ENCODE results near the gene GPATCH8. TPM values are rescaled to one million over a fixed set of nuclear protein-coding genes. Genes with fewer than 3 reads are reported as not detected.
A peak's percentile ranks its signal among the peaks of the same experiment; 100 is the strongest.

The GPATCH8 gene
- 49.1 and 51.5 TPM in 2 replicates for total RNA-seq (2021)
- long read RNA-seq, full-length matches to known transcripts: 115 of 162 reads
- long read RNA-seq, partial matches to known transcripts: 5 of 162 reads
- long read RNA-seq, other reads (novel, unspliced or antisense): 42 of 162 reads

DNA sequence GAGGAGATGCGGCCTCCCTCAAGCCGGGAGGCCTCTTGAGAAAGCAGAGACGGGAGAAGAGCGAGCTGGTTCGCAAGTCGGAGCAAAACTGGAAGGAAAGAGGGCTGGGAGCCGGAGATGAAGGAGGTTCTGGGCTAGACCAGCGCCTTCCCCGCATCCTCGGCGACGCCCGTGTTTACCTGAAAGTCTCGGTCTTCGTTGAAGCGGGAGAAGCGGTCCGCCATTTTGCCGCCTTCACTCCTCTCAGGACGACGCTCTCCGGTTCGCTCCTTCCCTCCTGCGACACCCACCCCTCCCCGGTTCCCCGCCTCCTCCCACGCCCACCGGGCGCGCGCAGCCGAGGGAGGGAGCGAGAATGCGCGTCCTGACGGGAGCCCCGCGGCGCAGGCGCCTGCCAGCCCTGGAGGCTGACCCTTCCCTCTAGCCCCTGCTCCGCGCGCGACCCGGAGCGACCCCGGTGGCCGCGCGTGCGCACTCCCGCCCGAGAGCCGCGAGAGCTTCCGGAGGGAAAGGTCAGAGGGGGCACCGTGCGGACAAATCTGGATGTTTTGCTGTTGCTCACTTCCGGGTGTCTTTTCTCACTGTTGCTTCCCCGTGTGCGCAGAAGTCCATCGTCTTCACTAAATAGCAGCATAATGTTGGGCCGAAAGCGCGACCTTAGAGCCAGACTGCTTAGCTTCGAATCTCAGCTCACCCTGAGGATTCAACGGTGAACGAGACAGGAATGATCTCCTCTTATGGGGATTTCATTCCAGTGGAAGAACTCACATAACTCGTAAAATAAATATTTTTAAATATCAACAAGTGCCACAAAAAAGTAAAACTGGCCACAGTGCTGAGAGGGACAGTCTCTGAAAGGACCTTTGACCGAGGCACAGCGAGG lies at the start of gene GPATCH8:
Gene GPATCH8 (minus strand): TSS at position 260 of the 883 bp plus-strand sequence. CDS start 36 bp downstream, at position 224.
- no CpG with 5 or more reads among the region's 71 CpGs for WGBS (ENCODE audit: extremely low coverage, insufficient read length, low lambda C conversion rate)
- Histone ChIP-seq H3K9me3 (ENCODE audit: control insufficient read depth, low read depth, low read length) (no peaks in the 10 kb centered on the region), H4K5ac (ENCODE audit: insufficient read length, low read depth, low read length) (peak within 1 kb of the TSS; percentile 82), H3K4me1 (ENCODE audit: insufficient read depth, low read length) (no peaks in the 10 kb centered on the region), H3K79me1 (ENCODE audit: insufficient read depth, low read depth, low read length, poor library complexity, severe bottlenecking) (no peaks in the 10 kb centered on the region), H3K27me3 (ENCODE audit: insufficient read depth, low read length) (no peaks in the 10 kb centered on the region), H3K18ac (ENCODE audit: insufficient read length, low read depth, low read length) (peak within 1 kb of the TSS; percentile 96), H3K27ac (ENCODE audit: insufficient read length, low read depth, low read length) (peak within 1 kb of the TSS; percentile 76), H2BK15ac (ENCODE audit: low read depth, low read length) (no peak within 1 kb of the TSS), H2AFZ (ENCODE audit: low read length) (no peak within 1 kb of the TSS), H2BK5ac (ENCODE audit: insufficient read length, low read length) (peak within 1 kb of the TSS; percentile 37), H3K23ac (ENCODE audit: insufficient read length, low read depth, low read length) (no peak within 1 kb of the TSS), H3K4me2 (ENCODE audit: insufficient read depth, insufficient read length, low read length) (peak within 1 kb of the TSS; percentile 88), H2AK5ac (ENCODE audit: insufficient read length, low read length) (no peak within 1 kb of the TSS), H2BK120ac (ENCODE audit: low read depth, low read length, poor library complexity, severe bottlenecking) (no peak within 1 kb of the TSS), H4K8ac (replicated peaks; ENCODE audit: insufficient read length, low read depth, low read length) (no peak within 1 kb of the TSS), H3K56ac (ENCODE audit: insufficient read length, low read depth, low read length) (no peak within 1 kb of the TSS), H2BK20ac (ENCODE audit: low read depth, low read length, poor library complexity, severe bottlenecking) (no peak within 1 kb of the TSS), H4K91ac (ENCODE audit: insufficient read length, low read depth, low read length) (no peak within 1 kb of the TSS), H3K23me2 (ENCODE audit: insufficient read length, low read depth, low read length, poor library complexity, severe bottlenecking) (peaks cover 9% of the 10 kb centered on the region), H3K14ac (ENCODE audit: insufficient read depth, low read length) (peak within 1 kb of the TSS; percentile 95), H3K79me2 (ENCODE audit: insufficient read depth, low read length) (peaks cover 29% of the 10 kb centered on the region; the same call in 1 of the 2 replicates), H3K9ac (ENCODE audit: extremely low read depth, insufficient read length, low read length) (peak within 1 kb of the TSS; percentile 97), H3K4ac (ENCODE audit: low read depth, low read length) (no peak within 1 kb of the TSS; the same call in 1 of the 2 replicates), H4K20me1 (ENCODE audit: control insufficient read depth, insufficient read depth, insufficient read length) (no peaks in the 10 kb centered on the region), H3T11ph (ENCODE audit: low read length) (no peak within 1 kb of the TSS), H2BK12ac (ENCODE audit: insufficient read length, low read depth, low read length) (no peak within 1 kb of the TSS)
- peaks cover 0 to 2% of the 10 kb centered on the region in 2 experiments; a peak in 2 of 5 replicates for H3K9me3 Mint-ChIP-seq
- peak within 1 kb of the TSS; percentile 96 to 99 for H3K4me3 Mint-ChIP-seq
- DNase-seq: peak; percentile 99
- peak within 1 kb of the TSS; percentile 99 to 100 (median 100) for H3K27ac Mint-ChIP-seq
- no peak for TF ChIP-seq CTCF (conservative IDR thresholded peaks at IDR 0.05)
- no peaks in the 10 kb centered on the region; a peak in 3 of 7 replicates for H3K36me3 Mint-ChIP-seq (ENCODE audit: insufficient read depth in 1 of 3, low read depth in 3 of 3)
- peaks cover 4% of the 10 kb centered on the region; the same call in 1 of the 2 replicates for H3K27me3 Mint-ChIP-seq (ENCODE audit: low read depth)
- peaks cover 18% of the 10 kb centered on the region in 2 experiments for H3K4me1 Mint-ChIP-seq
